C4-2B (cell line): ENCODE data around the gene ENG.

ENCODE experiments used
- H3K27ac ChIP-seq: fragments of 450-650 bp; 2 replicates; pipeline ENCODE4 v1.5.1; 2017
- CTCF ChIP-seq: fragments of 450-650 bp; conservative IDR thresholded peaks from 2 replicates; pipeline ENCODE4 v1.5.1; 2017; ENCODE audit warnings: mild to moderate bottlenecking
- ZFX ChIP-seq: fragments of 450-650 bp; IDR thresholded peaks from 2 replicates; pipeline ENCODE4 v1.6.1; 2017

ENG gene

GRCh38 chr9:127812936-127813675 is 41.4 kb downstream of the ENG start:
- no peak for TF ChIP-seq ZFX
- no peak for TF ChIP-seq CTCF
- no peak overlapping the region for H3K27ac ChIP-seq

- TF ChIP-seq CTCF (no peak), ZFX (no peak)
- H3K27ac ChIP-seq = no peak overlapping the region
Observed at GRCh38 chr9:127812011-127812410, 42.4 kb downstream of the ENG start.

GRCh38 chr9:127810378-127811187 is 43.9 kb downstream of the ENG start:
- TF ChIP-seq CTCF (no peak), ZFX (no peak)
- no peak overlapping the region for H3K27ac ChIP-seq

- no peak overlapping the region for H3K27ac ChIP-seq
- TF ChIP-seq CTCF = no peak
- no peak for TF ChIP-seq ZFX
Observed at GRCh38 chr9:127809540-127810377, 44.7 kb downstream of the ENG start.

- TF ChIP-seq ZFX (no peak), CTCF (no peak)
- no peak overlapping the region for H3K27ac ChIP-seq
Observed at GRCh38 chr9:127809002-127809539, 45.4 kb downstream of the ENG start.

- H3K27ac ChIP-seq = no peak overlapping the region
- TF ChIP-seq ZFX (no peak), CTCF (no peak)
Observed at GRCh38 chr9:127808347-127809001, 46.0 kb downstream of the ENG start.
